DND-41 (cell line): Measurements from ENCODE around the gene ARMC10.

Source experiments
- EZH2 ChIP-seq: IDR thresholded peaks from 3 replicates; pipeline ENCODE4 v1.6.1; 2012; ENCODE audit warnings: borderline replicate concordance, low read depth, mild to moderate bottlenecking, moderate library complexity, low read length, inconsistent platforms; ENCODE audit not compliant: severe bottlenecking
- TF ChIP-seq, protein P1 (sequence below): IDR thresholded peaks from 2 replicates; pipeline ENCODE4 v1.5.1; 2012; ENCODE audit warnings: borderline replicate concordance, low read length, moderate library complexity, mild to moderate bottlenecking; ENCODE audit not compliant: poor library complexity, severe bottlenecking; ENCODE audit errors: extremely low read depth

DNA sequence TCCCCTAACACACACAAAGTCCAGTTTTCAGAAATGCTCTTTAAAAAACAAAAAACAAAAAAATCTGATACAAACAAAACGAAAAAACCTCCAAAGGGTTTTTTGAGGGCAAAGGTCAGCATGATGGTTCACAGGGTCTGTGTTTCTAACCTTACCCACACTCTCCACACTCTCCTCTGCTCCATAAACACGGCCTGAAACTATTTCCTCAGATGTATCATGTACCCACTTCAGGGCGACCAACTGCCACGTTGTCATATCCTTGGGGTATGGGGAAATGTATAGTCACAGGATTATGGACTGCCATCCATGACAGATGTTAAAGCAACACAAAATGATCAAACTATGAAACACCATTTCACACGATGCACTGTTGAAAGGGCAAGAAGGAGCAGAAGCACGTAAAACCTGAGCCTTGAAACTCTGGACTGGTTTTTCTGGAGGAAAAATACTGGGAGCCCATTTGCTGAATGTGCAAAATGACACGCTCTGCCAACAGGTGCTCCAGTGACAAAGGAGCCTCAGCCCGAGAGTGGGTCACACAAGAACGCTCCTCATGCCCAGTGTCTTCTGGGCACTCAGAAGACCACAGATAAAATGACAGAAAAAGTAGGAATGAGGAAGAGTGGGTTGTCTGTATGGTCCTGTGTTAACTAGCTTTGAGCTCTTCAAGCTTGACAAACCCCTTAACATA, 58.2 kb downstream of the ARMC10 start:
- TF ChIP-seq, protein P1, sequence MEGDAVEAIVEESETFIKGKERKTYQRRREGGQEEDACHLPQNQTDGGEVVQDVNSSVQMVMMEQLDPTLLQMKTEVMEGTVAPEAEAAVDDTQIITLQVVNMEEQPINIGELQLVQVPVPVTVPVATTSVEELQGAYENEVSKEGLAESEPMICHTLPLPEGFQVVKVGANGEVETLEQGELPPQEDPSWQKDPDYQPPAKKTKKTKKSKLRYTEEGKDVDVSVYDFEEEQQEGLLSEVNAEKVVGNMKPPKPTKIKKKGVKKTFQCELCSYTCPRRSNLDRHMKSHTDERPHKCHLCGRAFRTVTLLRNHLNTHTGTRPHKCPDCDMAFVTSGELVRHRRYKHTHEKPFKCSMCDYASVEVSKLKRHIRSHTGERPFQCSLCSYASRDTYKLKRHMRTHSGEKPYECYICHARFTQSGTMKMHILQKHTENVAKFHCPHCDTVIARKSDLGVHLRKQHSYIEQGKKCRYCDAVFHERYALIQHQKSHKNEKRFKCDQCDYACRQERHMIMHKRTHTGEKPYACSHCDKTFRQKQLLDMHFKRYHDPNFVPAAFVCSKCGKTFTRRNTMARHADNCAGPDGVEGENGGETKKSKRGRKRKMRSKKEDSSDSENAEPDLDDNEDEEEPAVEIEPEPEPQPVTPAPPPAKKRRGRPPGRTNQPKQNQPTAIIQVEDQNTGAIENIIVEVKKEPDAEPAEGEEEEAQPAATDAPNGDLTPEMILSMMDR, result no peak
- no peak for TF ChIP-seq EZH2
